GM19467 (cell line): Measurements from ENCODE around the gene MATCAP1.

ENCODE experiments used
- ATAC-seq: cut with Tn5 transposase; IDR thresholded peaks from one replicate; pipeline ENCODE4 v1.9.1; 2021; ENCODE audit warnings: mild to moderate bottlenecking, moderate library complexity; ENCODE audit not compliant: unreplicated experiment

The MATCAP1 gene

DNA sequence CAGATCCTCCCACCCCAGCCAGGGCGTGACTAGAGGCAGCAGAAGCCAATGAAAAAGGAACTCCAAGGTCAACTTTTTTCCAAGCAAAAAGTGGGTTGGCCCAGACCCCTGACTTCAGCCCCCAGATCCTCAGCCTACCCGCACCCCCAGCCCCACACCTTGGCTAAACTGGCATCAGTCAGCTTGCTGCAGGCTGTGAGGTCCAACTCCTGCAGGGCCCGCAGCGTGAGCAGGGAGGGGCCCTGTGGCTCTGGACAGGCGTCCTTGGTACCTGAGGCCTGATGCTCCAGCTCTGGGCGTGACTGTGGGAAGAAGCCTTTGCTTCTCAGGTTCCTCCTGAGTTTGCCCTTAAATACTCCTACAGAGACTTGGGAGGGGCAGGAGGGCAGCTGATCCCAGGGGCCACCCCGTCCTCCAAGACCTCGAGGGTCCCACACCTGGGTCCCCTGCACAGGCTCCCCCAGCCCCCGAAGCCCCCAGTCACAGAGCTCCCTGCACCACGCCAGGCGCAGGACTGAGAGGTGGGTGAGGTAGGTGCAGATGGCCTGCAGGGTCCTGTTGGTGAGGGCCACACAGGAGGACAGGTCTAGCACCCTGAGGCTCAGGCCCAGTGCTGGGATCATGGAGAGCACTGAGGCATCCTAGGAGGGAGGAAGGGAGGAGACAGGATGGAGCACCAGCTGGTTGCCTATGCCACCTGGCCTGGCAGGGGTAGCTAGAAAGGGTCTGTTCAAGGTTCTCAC lies 24.6 kb upstream of the MATCAP1 start:
- ATAC-seq: no peak

DNA sequence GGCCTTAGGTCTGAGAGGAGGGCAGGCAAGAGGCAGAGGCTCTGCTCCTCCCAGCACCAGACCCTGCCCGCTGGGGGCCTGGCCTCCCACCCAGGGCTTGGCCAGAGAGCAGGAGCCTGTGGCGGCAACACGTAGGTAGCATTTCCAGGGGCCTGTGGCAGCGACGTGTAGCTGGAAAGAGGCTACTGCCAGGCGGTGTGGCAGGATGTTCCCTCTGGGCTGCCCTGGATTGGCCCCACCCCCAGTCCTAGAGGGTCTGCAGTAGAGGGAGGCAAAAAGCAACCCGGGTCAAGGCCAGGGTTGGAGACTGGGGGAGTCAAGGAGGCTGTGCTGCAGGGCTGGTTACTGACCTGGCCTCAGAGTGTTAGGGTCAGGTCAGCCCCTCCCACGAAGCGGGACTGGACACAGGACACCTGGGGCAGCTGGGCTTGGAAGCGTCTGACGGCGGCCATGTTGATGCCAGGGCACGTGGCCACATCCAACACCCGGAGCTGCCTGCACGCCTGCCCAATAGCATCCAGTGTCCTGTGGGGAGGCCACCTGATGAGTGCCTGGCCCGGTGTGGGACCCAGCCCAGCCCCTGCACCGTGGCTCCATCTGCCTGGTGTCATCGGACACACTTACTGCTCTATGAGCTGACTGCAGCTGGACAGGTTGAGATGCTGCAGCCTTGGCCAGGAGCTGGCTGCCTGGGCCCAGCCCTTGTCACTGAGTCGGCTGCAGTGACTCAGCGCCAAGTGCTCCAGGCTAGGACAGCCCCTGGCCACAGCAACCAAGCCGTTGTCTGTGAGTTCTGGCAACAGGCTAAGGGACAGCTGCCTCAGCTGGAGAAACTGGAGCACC lies 23.7 kb upstream of the MATCAP1 start:
- no peak for ATAC-seq

DNA sequence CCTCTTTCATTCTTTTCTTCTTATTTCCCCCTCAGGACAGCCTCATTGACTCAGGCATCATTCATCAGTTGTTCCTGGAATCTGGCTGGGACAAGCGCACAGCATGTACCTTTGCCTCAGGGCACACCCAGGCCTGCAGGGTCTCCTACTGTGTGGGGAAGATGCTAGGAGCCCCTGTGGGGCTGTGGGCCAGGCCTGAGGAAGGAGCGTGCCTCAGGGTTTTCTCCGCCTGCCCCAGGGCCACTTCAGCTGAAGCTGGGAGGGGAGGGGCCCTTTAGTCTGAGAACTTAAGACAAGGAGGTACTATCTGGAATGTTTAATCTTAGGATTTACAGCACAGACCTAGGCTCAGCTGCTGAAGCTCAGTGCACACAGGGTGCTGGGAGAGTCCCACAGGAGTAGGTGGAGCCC lies 23.1 kb upstream of the MATCAP1 start:
- no peak for ATAC-seq

DNA sequence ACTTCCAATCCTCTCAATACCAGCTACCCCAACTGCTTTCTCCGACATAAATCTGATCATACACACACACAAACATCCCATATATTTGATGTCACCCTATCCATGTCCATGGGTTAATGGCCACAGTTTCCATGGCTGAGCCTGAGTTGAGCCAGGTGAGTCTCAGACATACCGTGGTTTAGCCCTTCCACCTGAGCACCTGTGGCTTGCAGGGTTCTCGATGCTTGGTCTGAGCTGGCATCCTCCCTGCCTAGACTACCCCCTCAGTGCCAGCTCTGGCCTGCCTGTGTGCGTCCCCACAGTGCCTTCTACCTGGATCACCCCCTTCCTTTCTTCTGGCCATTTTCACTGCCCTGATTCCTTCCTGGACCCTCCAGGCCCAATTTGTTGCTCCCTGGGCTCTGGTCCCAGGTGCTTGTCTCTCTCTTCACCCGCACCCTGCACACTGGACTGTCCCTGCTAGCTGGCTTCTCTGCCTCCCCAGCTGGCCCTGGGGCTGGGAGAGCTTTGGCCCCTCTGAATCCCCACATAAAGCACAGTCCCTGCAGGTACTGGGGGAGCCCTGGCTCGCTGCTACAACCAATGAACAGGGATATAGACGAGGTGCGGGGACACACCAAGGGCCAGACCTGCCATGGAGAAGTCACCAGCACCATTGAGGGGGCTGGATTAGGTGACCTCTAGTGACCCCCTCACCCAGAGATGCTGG lies 22.5 kb upstream of the MATCAP1 start:
- no peak for ATAC-seq

DNA sequence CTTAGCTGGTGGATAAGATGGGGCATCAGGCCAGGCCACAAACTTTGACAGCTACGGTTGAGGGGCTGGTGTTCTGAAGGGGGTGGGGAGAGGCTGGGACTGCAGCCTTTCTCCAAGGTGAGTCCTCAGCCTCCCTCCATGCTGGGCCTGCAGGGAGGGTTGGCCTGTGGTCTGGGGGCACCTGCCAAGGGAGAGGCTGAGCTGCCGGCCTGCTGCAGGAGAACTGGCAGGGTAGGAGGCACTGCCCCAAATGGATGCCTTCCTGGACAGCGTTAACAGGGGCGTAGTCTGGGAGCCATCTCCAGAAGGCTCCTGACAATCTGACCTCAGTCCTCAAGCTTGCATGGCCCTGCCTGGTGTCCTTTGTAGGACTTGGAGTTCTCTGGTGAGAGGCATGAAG lies 20.3 kb upstream of the MATCAP1 start:
- ATAC-seq: no peak

DNA sequence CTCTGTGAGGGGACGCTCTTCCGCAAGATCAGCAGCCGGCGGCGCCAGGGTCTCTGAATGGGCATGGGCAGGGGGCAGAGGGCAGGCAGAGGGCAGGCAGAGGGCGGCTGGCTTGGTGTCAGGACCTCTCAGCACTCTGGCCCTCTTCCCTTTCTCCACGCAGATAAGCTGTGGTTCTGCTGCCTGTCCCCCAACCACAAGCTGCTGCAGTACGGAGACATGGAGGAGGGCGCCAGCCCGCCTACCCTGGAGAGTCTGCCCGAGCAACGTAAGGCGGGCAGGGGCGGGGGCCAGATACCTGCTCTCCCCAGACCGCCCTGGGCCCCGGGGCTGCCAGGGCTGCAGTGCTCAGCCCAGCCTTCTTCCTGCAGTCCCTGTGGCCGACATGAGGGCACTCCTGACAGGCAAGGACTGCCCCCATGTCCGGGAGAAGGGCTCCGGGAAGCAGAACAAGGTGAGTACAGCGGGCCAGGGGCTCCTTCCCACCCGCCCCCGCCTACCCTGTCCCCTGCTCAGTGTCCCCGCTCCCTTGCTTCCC lies 19.3 kb upstream of the MATCAP1 start:
- ATAC-seq: no peak

DNA sequence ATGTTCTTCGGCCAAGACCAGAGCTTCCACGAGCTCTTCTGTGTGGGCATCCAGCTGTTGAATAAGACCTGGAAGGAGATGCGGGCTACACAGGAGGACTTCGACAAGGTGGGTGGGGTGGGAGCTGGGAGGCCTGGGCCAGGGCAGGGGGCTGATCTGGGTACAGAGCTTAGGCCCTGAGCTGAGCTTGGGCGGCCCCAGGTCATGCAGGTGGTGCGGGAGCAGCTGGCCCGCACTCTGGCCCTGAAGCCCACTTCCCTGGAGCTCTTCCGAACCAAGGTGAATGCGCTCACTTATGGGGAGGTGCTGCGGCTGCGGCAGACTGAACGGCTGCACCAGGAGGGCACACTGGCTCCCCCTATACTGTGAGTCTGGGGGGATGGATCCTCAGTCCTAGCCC lies 18.7 kb upstream of the MATCAP1 start:
- ATAC-seq: no peak

DNA sequence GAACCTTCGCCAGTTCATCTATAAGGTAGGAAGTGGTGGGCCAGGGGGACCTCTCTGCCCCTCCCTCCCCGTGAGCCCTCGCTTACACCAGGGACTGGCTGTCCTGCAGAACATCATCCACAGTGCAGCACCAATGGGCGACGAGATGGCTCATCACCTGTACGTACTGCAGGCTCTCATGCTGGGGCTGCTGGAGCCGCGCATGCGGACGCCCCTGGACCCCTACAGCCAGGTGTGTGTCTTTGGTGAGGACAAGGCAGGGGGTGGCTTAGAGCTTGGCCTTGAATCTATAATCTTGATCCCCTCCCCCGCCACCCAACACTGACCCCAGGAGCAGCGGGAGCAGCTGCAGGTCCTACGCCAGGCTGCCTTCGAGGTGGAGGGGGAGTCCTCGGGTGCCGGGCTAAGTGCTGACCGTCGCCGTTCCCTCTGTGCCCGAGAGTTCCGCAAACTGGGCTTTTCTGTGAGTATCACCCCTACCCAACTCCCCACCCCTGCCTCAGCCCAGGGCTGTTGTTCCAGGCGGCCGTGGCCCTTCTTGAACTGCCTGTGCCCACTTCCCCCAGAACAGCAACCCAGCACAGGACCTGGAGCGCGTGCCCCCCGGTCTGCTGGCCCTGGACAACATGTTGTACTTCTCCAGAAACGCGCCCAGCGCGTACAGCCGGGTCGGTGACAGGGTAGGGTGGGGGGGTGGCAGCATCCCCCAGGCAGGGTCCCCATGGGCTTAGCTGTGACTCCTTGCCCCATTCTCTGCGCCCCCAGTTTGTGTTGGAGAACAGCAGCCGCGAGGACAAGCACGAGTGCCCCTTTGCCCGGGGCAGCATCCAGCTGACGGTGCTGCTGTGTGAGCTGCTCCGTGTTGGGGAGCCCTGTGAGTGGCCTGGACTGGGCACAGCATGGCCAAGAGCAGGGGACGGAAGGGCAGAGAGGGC lies 17.9 kb upstream of the MATCAP1 start:
- no peak for ATAC-seq

DNA sequence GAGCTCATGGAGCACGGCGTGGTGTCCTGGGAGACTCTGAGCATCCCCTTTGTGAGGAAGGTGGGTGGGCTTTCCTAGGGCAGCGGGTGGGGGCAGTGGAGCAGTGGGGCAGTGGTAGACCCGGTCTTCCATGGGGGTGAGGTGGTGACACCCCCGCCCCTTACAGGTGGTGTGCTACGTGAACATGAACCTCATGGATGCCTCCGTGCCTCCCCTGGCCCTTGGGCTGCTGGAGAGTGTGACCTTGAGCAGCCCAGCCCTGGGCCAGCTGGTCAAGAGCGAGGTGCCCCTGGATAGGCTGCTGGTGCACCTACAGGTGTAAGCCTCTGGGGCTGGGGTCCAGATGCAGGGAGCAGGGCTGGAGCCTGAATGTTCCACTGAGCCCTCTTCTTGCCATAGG lies 16.7 kb upstream of the MATCAP1 start:
- ATAC-seq: no peak

DNA sequence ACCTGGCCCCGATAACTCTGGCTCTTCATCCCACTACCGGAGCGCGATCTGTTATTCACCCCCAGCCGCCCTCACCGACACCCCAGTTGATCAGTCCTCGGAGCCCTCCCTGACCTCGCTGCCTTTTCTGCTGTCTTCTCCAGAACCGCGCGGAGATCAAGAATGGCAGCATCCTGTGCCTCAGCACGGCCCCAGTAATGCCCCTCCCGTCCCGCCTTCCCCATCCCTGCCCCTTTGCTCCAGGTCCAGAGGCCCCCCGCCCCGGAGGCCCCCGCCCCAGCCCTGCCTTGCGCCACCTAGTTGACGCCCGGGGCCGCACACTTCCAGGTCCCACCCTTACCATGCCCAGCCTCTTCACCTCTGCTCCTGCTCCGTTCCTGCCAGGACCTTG lies 16.0 kb upstream of the MATCAP1 start:
- ATAC-seq: no peak

DNA sequence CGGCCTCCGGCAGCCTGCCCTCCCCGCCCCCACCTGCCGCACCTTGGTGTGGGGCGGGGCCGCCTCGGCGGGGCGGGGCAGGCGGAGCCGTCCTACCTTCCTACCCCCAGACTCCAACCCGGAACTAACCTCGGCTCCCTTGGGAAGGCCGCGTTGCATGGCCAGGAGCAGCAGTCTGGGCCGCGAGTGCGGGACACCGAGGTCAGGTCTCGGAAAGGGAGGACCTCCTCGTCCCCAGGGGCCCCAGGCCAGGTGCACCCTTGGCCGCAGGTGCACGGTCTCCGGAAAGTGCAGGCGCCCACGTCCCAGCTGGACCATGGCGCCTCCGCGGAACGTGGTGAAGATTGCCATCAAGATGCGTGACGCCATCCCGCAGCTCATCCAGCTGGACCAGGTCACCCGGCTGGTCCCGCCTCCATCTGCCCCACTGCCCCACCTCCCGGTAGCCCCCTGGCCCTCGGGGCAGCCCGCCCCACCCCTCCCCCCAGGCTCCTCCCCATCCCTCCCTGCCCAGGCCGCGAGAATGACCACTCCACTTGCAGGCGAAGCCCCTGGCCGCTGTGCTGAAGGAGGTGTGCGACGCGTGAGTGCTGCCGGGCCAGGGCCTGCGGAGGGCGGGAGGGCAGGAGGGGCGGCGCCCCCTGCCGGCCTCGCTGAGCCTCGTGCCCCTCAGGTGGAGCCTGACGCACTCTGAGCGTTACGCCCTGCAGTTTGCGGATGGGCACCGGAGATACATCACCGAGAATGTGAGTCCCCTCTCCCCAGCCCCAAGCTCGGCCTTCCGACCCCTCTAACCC lies 15.4 kb upstream of the MATCAP1 start, which contains the start of gene ELMO3:
Gene ELMO3 (plus strand): TSS at position 121 of the 797 bp plus-strand sequence. CDS start 196 bp downstream, at position 317.
- ATAC-seq: no peak

DNA sequence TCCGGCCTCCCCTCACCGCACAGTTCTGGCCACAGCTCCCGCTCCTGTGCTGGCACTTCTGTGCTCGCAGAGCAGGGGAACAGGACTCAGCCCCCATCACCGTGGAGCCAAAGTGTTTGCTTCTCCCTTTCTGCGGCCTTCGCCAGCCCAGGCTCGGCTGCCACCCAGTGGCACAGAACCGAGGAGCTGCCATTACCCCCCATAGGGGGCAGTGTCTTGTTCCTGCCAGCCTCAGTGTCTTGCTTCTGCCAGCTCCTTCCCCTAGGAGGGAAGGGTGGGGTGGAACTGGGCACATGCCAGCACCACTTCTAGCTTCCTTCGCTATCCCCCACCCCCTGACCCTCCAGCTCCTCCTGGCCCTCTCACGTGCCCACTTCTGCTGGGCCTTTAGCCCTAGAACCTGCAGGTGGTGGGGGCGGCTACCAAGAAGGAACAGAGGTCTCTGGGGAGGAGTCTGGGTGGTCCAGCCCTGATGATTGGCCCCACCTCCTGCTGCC lies 14.5 kb upstream of the MATCAP1 start:
- ATAC-seq: no peak

DNA sequence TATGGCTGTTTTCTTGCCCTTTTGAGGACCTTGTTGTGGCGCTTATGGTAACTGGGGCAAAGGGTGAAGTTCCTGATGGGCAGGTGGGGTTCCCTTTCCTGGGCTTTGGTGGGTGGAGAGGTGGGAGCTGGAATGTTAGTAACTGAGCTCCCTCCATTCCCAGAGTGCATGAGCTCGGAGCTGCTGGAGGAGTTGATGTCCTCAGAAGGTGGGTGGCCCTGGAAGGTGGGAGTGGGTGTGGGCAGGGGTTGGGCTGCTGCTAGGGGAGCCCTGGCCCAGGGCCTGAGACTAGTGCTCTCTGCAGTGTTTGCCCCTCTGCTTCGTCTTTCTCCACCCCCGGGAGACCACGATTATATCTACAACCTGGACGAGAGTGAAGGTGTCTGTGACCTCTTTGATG lies 13.9 kb upstream of the MATCAP1 start:
- no peak for ATAC-seq

DNA sequence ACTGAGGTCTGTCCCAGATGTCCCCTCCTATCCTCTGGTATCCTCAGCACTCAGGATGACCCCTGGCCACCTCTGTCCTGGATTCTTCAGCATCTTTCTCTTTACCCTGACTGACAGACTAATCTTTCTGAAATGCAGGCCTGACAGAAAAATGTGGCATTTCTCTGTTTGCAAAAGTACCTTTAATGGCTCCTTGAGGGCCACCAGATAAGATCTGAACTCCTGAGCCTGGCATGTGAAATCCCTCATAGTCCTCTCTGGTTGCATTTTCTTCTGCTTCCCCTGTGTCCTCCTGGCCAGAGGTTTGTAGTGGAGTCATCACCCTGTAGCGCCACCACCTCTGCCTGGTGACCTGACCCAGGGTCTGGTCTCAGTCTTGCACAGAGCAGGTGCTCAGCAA lies 13.1 kb upstream of the MATCAP1 start:
- ATAC-seq: no peak

DNA sequence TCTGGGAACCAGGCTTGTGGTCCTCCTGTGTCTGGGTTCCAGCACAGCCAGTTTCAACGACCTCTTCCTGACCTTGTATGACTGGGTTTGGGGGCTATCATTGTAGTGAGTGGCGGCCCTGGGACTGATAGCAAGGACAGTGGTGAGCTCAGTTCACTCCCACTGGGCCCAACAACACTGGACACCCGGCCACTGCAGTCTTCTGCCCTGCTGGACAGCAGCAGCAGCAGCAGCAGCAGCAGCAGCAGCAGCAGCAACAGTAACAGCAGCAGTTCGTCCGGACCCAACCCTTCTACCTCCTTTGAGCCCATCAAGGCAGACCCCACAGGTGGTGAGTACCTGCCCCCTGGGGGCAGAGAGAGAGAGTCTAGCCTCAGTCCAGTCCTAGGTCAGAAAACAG lies 11.9 kb upstream of the MATCAP1 start:
- ATAC-seq: no peak

DNA sequence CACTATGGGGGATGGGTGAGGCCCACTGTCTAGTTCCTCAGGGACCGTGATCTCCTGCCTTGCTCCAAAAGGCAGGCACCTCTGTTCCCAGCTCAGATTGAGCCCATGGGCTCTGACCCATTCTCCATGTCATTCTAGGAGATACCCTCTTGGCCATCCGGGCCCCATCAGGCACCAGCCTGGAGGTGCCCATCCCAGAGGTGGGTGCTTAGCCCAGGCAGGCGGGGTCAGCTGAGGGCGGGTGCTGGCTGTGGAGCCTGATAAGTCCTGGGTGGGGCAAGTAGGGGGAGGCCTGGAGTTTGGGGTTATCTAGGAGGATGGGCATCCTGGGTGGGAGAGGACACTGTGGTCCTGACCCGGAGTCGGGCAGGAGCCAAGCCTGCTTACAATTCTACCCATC lies 10.5 kb upstream of the MATCAP1 start:
- no peak for ATAC-seq

DNA sequence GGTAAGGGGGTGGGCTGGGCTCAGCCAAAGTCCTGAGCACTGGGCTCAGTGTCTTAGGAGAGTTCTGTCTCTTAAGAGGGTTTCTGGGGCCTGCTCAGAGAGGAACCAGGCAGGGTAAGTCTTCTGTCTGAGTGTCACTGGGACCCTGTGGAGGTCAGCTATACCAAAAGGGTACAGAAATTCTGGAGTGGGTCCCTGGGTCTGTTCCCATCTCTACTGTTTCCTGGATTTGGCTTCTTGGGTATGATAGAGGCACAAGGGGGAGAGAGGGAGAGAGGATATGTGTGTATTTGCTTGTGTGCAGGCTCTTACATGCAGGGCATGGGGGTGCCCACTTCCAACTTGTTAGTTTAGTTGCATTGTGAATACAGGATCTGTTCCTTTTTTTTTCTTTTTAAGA lies 9.8 kb upstream of the MATCAP1 start:
- ATAC-seq: no peak

DNA sequence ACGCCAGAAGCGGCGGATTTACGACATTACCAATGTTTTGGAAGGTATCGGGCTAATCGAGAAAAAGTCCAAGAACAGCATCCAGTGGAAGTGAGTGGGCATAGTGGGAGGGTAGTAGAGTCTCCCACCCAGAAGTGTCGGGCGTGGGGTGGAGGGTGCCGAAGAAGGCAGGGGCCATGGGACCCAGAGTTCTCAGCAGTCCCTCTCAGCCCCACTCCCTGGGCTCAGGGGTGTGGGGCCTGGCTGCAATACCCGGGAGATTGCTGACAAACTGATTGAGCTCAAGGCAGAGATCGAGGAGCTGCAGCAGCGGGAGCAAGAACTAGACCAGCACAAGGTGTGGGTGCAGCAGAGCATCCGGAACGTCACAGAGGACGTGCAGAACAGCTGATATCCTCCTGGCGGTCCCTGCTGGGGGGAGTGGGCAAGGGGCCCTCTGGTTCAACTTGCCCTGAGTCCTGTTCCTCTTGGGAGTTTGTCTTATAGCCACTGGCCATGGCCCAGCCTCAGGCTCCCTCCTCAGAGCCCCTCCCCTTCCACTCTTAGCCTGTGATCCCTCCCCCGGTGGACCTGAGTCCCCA lies 9.1 kb upstream of the MATCAP1 start:
- peak; percentile 4 for ATAC-seq
